Endothelial cell of hepatic sinusoid (primary cell): ENCODE data around the gene RSBN1L.

ENCODE experiments used
- in situ Hi-C: cut with HindIII; loops from 2 replicates; pipeline ENCODE4 v1.10.0; 2017; ENCODE audit warnings: low sequenced_read_pairs

Gene RSBN1L

GRCh38 chr7:77696057-77696642 is at the start of gene RSBN1L:
Gene RSBN1L (plus strand): TSS chr7:77696459. CDS start chr7:77696470, 11 bp downstream.
- in situ Hi-C loops = loop anchor here (5.0 kb wide), 1 partner anchor 51 kb away; no protein-coding TSS in a partner anchor

GRCh38 chr7:77648742-77649338 is 47.4 kb upstream of the RSBN1L start:
- in situ Hi-C loops = no loop called here

GRCh38 chr7:77649716-77650349 is 46.4 kb upstream of the RSBN1L start:
- in situ Hi-C loops = loop anchor here (5.0 kb wide), 1 partner anchor 107 kb away; no protein-coding TSS in a partner anchor

- in situ Hi-C loops = loop anchor here (5.0 kb wide), 1 partner anchor 106 kb away; no protein-coding TSS in a partner anchor
Measured at GRCh38 chr7:77651575-77652162, 44.6 kb upstream of the RSBN1L start.

GRCh38 chr7:77652826-77653225 is 43.4 kb upstream of the RSBN1L start:
- in situ Hi-C loops = loop anchor here (5.0 kb wide), 1 partner anchor 104 kb away; no protein-coding TSS in a partner anchor

GRCh38 chr7:77653572-77653971 is 42.7 kb upstream of the RSBN1L start:
- in situ Hi-C loops = loop anchor here (5.0 kb wide), 1 partner anchor 104 kb away; no protein-coding TSS in a partner anchor

GRCh38 chr7:77655356-77655755 is 40.9 kb upstream of the RSBN1L start:
- in situ Hi-C loops = no loop called here

- in situ Hi-C loops = no loop called here
Measured at GRCh38 chr7:77655836-77656455, 40.3 kb upstream of the RSBN1L start.

- in situ Hi-C loops = no loop called here
Measured at GRCh38 chr7:77657427-77658224, 38.6 kb upstream of the RSBN1L start.

GRCh38 chr7:77658928-77659327 is 37.3 kb upstream of the RSBN1L start:
- in situ Hi-C loops = no loop called here

- in situ Hi-C loops = no loop called here
Measured at GRCh38 chr7:77661816-77662215, 34.4 kb upstream of the RSBN1L start.

GRCh38 chr7:77662869-77663268 is 33.4 kb upstream of the RSBN1L start:
- in situ Hi-C loops = no loop called here

- in situ Hi-C loops = no loop called here
Measured at GRCh38 chr7:77664715-77665114, 31.5 kb upstream of the RSBN1L start.

GRCh38 chr7:77665161-77665560 is 31.1 kb upstream of the RSBN1L start:
- in situ Hi-C loops = no loop called here

- in situ Hi-C loops = no loop called here
Measured at GRCh38 chr7:77667459-77668086, 28.7 kb upstream of the RSBN1L start.

GRCh38 chr7:77674878-77675277 is 21.4 kb upstream of the RSBN1L start:
- in situ Hi-C loops = no loop called here

- in situ Hi-C loops = no loop called here
Measured at GRCh38 chr7:77679608-77680007, 16.7 kb upstream of the RSBN1L start.

GRCh38 chr7:77680266-77680665 is 16.0 kb upstream of the RSBN1L start:
- in situ Hi-C loops = no loop called here

- in situ Hi-C loops = no loop called here
Measured at GRCh38 chr7:77684030-77684429, 12.2 kb upstream of the RSBN1L start.

- in situ Hi-C loops = no loop called here
Measured at GRCh38 chr7:77685233-77685632, 11.0 kb upstream of the RSBN1L start.
